Stimulated activated naive CD8-positive, alpha-beta T cell treated with anti-CD3 and anti-CD28 coated beads, Interleukin-15, Interleukin-2, amounts not matched to agents 100 ng/mL and 50 ng/mL, for 24 hours (primary cell): ENCODE data around the gene SLC25A26.

Source experiments
- H3K27ac Mint-ChIP-seq: one replicate; pipeline ENCODE4 v1.8.0; 2021; ENCODE audit warnings: mild to moderate bottlenecking, mixed read lengths
- H3K27me3 Mint-ChIP-seq: one replicate; pipeline ENCODE4 v1.8.0; 2021; ENCODE audit warnings: mixed read lengths
- H3K36me3 Mint-ChIP-seq: one replicate; pipeline ENCODE4 v1.8.0; 2021; ENCODE audit warnings: low read depth, mixed read lengths
- H3K4me1 Mint-ChIP-seq: one replicate; pipeline ENCODE4 v1.8.0; 2021; ENCODE audit warnings: low read depth, mixed read lengths
- H3K4me3 Mint-ChIP-seq: one replicate; pipeline ENCODE4 v1.8.0; 2021; ENCODE audit warnings: mild to moderate bottlenecking, mixed read lengths
- H3K9me3 Mint-ChIP-seq: one replicate; pipeline ENCODE4 v1.8.0; 2021; ENCODE audit warnings: mixed read lengths

Gene SLC25A26

GRCh38 chr3:66241466-66241865, 20.7 kb downstream of the SLC25A26 start:
- Mint-ChIP-seq H3K27ac (no peak overlapping the region), H3K4me3 (no peak overlapping the region), H3K9me3 (peaks cover 24% of the 10 kb centered on the region), H3K4me1 (peaks cover 26% of the 10 kb centered on the region), H3K36me3 (peaks cover 90% of the 10 kb centered on the region), H3K27me3 (no peaks in the 10 kb centered on the region)

- H3K36me3 Mint-ChIP-seq = peaks cover 81% of the 10 kb centered on the region
- H3K27me3 Mint-ChIP-seq = no peaks in the 10 kb centered on the region
- H3K9me3 Mint-ChIP-seq = peaks cover 17% of the 10 kb centered on the region
- no peak overlapping the region for H3K4me3 Mint-ChIP-seq
- peaks cover 26% of the 10 kb centered on the region for H3K4me1 Mint-ChIP-seq
- no peak overlapping the region for H3K27ac Mint-ChIP-seq
Observed at GRCh38 chr3:66242788-66243464, 22.1 kb downstream of the SLC25A26 start.

GRCh38 chr3:66248641-66249040, 27.8 kb downstream of the SLC25A26 start:
- H3K36me3 Mint-ChIP-seq = peaks cover 56% of the 10 kb centered on the region
- H3K27ac Mint-ChIP-seq = no peak overlapping the region
- H3K9me3 Mint-ChIP-seq = no peaks in the 10 kb centered on the region
- no peaks in the 10 kb centered on the region for H3K4me1 Mint-ChIP-seq
- H3K4me3 Mint-ChIP-seq = no peak overlapping the region
- H3K27me3 Mint-ChIP-seq = no peaks in the 10 kb centered on the region

- H3K9me3 Mint-ChIP-seq = no peaks in the 10 kb centered on the region
- peaks cover 4% of the 10 kb centered on the region for H3K4me1 Mint-ChIP-seq
- no peaks in the 10 kb centered on the region for H3K27me3 Mint-ChIP-seq
- no peak overlapping the region for H3K27ac Mint-ChIP-seq
- H3K36me3 Mint-ChIP-seq = peaks cover 38% of the 10 kb centered on the region
- no peak overlapping the region for H3K4me3 Mint-ChIP-seq
Observed at GRCh38 chr3:66253790-66254620, 33.2 kb downstream of the SLC25A26 start.

- Mint-ChIP-seq H3K36me3 (peaks cover 32% of the 10 kb centered on the region), H3K27me3 (no peaks in the 10 kb centered on the region), H3K27ac (no peak overlapping the region), H3K4me1 (peaks cover 4% of the 10 kb centered on the region), H3K4me3 (no peak overlapping the region), H3K9me3 (no peaks in the 10 kb centered on the region)
Observed at GRCh38 chr3:66255865-66256264, 35.1 kb downstream of the SLC25A26 start.

GRCh38 chr3:66256806-66257205, 36.0 kb downstream of the SLC25A26 start:
- no peaks in the 10 kb centered on the region for H3K9me3 Mint-ChIP-seq
- no peak overlapping the region for H3K27ac Mint-ChIP-seq
- no peak overlapping the region for H3K4me3 Mint-ChIP-seq
- H3K36me3 Mint-ChIP-seq = peaks cover 30% of the 10 kb centered on the region
- peaks cover 4% of the 10 kb centered on the region for H3K4me1 Mint-ChIP-seq
- H3K27me3 Mint-ChIP-seq = no peaks in the 10 kb centered on the region

DNA sequence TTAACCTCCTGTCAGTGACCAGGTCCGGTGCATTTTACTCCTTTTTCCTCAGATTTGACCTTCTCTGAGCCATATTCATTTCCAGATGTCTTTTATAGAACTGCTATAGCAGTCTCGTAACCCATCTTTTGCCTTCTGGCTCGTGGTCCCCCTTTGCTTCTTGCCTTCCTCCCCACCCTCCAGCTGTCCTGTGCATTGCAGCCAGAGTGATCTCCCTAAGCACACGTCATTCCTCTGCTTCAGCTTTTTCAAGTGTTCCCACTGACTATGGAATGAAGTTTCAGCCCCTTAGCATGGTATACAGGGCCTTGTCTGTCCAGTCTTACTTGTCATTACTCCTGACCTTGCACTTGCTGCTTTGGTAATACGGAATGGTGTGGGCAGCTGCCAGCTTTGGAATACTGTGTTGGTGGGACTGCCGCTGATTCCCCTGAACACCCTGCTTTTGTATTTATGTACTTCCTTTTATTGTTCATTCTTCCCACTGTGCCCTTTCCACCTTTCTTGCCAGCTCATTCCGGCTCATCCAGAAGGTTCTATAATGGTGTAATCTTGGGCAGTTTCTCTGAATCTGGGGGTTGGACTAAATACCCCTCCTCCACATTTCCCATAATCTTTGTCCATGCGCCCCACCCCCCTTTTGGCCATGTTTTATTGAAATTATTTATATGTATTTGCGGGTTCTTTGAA, 38.9 kb downstream of the SLC25A26 start:
- Mint-ChIP-seq H3K27ac (no peak overlapping the region), H3K36me3 (peaks cover 31% of the 10 kb centered on the region), H3K27me3 (no peaks in the 10 kb centered on the region), H3K9me3 (no peaks in the 10 kb centered on the region), H3K4me1 (peaks cover 4% of the 10 kb centered on the region), H3K4me3 (no peak overlapping the region)

DNA sequence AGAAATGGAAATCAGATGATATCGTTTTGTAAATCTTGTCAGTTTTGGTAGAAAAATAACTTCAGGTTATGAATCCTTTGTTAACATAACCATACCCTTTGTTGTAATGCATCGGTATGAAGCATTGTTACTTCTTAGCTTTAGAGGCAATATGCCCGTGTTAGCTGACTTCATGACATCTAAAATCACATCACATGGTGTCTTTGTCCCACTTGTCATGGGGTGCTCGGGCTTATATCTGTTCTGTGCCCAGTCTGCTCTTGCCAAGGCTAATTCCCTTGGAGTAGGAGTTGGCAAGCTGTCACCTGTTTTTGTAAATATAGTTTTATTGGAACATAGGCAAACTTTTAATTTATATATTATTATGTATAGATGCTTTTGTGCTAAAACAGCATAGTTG, 39.6 kb downstream of the SLC25A26 start:
- H3K4me3 Mint-ChIP-seq = no peak overlapping the region
- no peaks in the 10 kb centered on the region for H3K27me3 Mint-ChIP-seq
- H3K9me3 Mint-ChIP-seq = no peaks in the 10 kb centered on the region
- H3K36me3 Mint-ChIP-seq = peaks cover 31% of the 10 kb centered on the region
- peaks cover 3% of the 10 kb centered on the region for H3K4me1 Mint-ChIP-seq
- H3K27ac Mint-ChIP-seq = no peak overlapping the region

GRCh38 chr3:66261355-66261754, 40.6 kb downstream of the SLC25A26 start:
- H3K4me3 Mint-ChIP-seq = no peak overlapping the region
- H3K4me1 Mint-ChIP-seq = no peaks in the 10 kb centered on the region
- no peak overlapping the region for H3K27ac Mint-ChIP-seq
- H3K36me3 Mint-ChIP-seq = peaks cover 32% of the 10 kb centered on the region
- no peaks in the 10 kb centered on the region for H3K9me3 Mint-ChIP-seq
- H3K27me3 Mint-ChIP-seq = no peaks in the 10 kb centered on the region

- Mint-ChIP-seq H3K4me3 (no peak overlapping the region), H3K27ac (no peak overlapping the region), H3K9me3 (no peaks in the 10 kb centered on the region), H3K27me3 (no peaks in the 10 kb centered on the region), H3K4me1 (peaks cover 7% of the 10 kb centered on the region), H3K36me3 (peaks cover 30% of the 10 kb centered on the region)
Observed at GRCh38 chr3:66265649-66266048, 44.8 kb downstream of the SLC25A26 start.

GRCh38 chr3:66266551-66266950, 45.8 kb downstream of the SLC25A26 start:
- Mint-ChIP-seq H3K36me3 (peaks cover 36% of the 10 kb centered on the region), H3K27ac (no peak overlapping the region), H3K27me3 (no peaks in the 10 kb centered on the region), H3K9me3 (no peaks in the 10 kb centered on the region), H3K4me3 (no peak overlapping the region), H3K4me1 (peaks cover 12% of the 10 kb centered on the region)

GRCh38 chr3:66267031-66267430, 46.2 kb downstream of the SLC25A26 start:
- no peak overlapping the region for H3K27ac Mint-ChIP-seq
- H3K9me3 Mint-ChIP-seq = no peaks in the 10 kb centered on the region
- H3K4me1 Mint-ChIP-seq = peaks cover 12% of the 10 kb centered on the region
- H3K4me3 Mint-ChIP-seq = no peak overlapping the region
- H3K36me3 Mint-ChIP-seq = peaks cover 35% of the 10 kb centered on the region
- no peaks in the 10 kb centered on the region for H3K27me3 Mint-ChIP-seq

GRCh38 chr3:66267906-66268305, 47.1 kb downstream of the SLC25A26 start:
- peaks cover 40% of the 10 kb centered on the region for H3K36me3 Mint-ChIP-seq
- peaks cover 12% of the 10 kb centered on the region for H3K4me1 Mint-ChIP-seq
- no peaks in the 10 kb centered on the region for H3K27me3 Mint-ChIP-seq
- no peaks in the 10 kb centered on the region for H3K9me3 Mint-ChIP-seq
- H3K27ac Mint-ChIP-seq = no peak overlapping the region
- H3K4me3 Mint-ChIP-seq = no peak overlapping the region

DNA sequence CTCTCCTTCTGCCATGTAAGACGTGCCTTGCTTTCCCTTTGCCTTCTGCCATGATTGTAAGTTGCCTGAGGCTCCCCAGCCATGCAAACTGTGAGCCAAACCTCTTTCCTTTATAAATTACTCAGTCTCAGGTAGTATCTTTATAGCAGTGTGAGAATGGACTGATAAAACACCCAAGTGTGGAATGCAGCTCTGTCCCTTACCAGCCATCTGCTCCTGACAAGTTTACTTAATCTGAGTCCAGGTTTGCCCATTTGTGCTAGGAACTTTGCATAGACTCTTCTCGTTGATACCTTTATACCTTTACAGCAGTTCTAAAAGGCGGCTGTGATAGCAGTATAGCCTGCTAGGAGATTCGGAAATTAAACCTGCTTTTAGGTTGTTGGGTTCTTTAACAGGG, 48.1 kb downstream of the SLC25A26 start:
- H3K27ac Mint-ChIP-seq = no peak overlapping the region

GRCh38 chr3:66269411-66269810, 48.6 kb downstream of the SLC25A26 start:
- peaks cover 41% of the 10 kb centered on the region for H3K36me3 Mint-ChIP-seq
- H3K4me1 Mint-ChIP-seq = peaks cover 12% of the 10 kb centered on the region
- H3K9me3 Mint-ChIP-seq = no peaks in the 10 kb centered on the region
- no peak overlapping the region for H3K4me3 Mint-ChIP-seq
- no peaks in the 10 kb centered on the region for H3K27me3 Mint-ChIP-seq
- no peak overlapping the region for H3K27ac Mint-ChIP-seq

More for the DNA sequence above, 48.1 kb downstream of the SLC25A26 start:
- peaks cover 12% of the 10 kb centered on the region for H3K4me1 Mint-ChIP-seq
- H3K4me3 Mint-ChIP-seq = no peak overlapping the region
- no peaks in the 10 kb centered on the region for H3K9me3 Mint-ChIP-seq
- peaks cover 41% of the 10 kb centered on the region for H3K36me3 Mint-ChIP-seq
- H3K27me3 Mint-ChIP-seq = no peaks in the 10 kb centered on the region
